OCI-LY1 (cell line): Measurements from ENCODE around the gene MAP4K1.

Source experiments
- CTCF ChIP-seq: fragments of 200-600 bp; sonication (generic), shearing (Covaris generic); IDR thresholded peaks from 2 replicates; pipeline ENCODE4 v1.5.1; 2017; ENCODE audit warnings: mild to moderate bottlenecking, antibody characterized with exemption, low read length, moderate library complexity, mixed read lengths
- EZH2 ChIP-seq: fragments of 200-600 bp; sonication (generic), shearing (Covaris generic); IDR thresholded peaks from 2 replicates; pipeline ENCODE4 v1.8.0; 2017; ENCODE audit warnings: borderline replicate concordance, mixed run types, mild to moderate bottlenecking, antibody characterized with exemption, low read length, moderate library complexity, mixed read lengths

- TF ChIP-seq CTCF (no peak), EZH2 (no peak)
Observed at GRCh38 chr19:38554676-38555141, 63.0 kb downstream of the MAP4K1 start.
